MCF 10A (cell line): ENCODE measurements around the gene CPA1. TPM values are rescaled to one million over a fixed set of nuclear protein-coding genes. Genes with fewer than 3 reads are reported as not detected.

Experiments
- BruUV-seq: library from RNA; stranded (reverse); fragments of 400-500 nt; replicated peaks from 2 replicates; lab custom pipeline; 2021; lab: Mats Ljungman, UMichigan
- CTCF ChIA-PET: fragments of 300-600 bp; sonication (Branson Sonifier 250); formaldehyde crosslinking; extraction: SDS; loops from one replicate; lab custom pipeline; 2021; ENCODE audit warnings: antibody characterized with exemption, inconsistent platforms; lab: Yijun Ruan, JAX
- POLR2A ChIA-PET: fragments of 300-600, 350-650 bp; sonication (Branson Sonifier 250); formaldehyde crosslinking; extraction: SDS; loops from one replicate; lab custom pipeline; 2020; ENCODE audit warnings: antibody characterized with exemption, inconsistent platforms; lab: Yijun Ruan, JAX
- DNase-seq: peaks from one replicate; pipeline ENCODE4 v3.0.0-alpha.2; 2018; ENCODE audit not compliant: unreplicated experiment
- H3K27ac Mint-ChIP-seq: one replicate; pipeline ENCODE4 v1.8.0; 2022; ENCODE audit warnings: mild to moderate bottlenecking, low read depth, mixed read lengths; ENCODE audit not compliant: unreplicated experiment
- H3K27me3 Mint-ChIP-seq: one replicate; pipeline ENCODE4 v1.8.0; 2022; ENCODE audit warnings: mixed read lengths; ENCODE audit not compliant: insufficient read depth, unreplicated experiment
- H3K36me3 Mint-ChIP-seq: one replicate; pipeline ENCODE4 v1.8.0; 2022; ENCODE audit warnings: mild to moderate bottlenecking, moderate library complexity, mixed read lengths; ENCODE audit not compliant: insufficient read depth, unreplicated experiment
- H3K4me1 Mint-ChIP-seq: one replicate; pipeline ENCODE4 v1.8.0; 2022; ENCODE audit warnings: mixed read lengths; ENCODE audit not compliant: insufficient read depth, unreplicated experiment
- H3K4me3 Mint-ChIP-seq: one replicate; pipeline ENCODE4 v1.8.0; 2022; ENCODE audit warnings: mild to moderate bottlenecking, moderate library complexity, mixed read lengths; ENCODE audit not compliant: unreplicated experiment
- H3K9me3 Mint-ChIP-seq: one replicate; pipeline ENCODE4 v1.8.0; 2022; ENCODE audit warnings: mixed read lengths; ENCODE audit not compliant: unreplicated experiment
- CTCF ChIP-seq: fragments of 200-600 bp; IDR thresholded peaks from one replicate; pipeline ENCODE4 v1.8.0; 2022; ENCODE audit warnings: antibody characterized with exemption, mild to moderate bottlenecking; ENCODE audit not compliant: unreplicated experiment
- intact Hi-C: fragments of 100-400 bp; cut with micrococcal nuclease; formaldehyde crosslinking; loops from 2 replicates; pipeline ENCODE4 v1.14.1; 2022
- total RNA-seq: library from RNA; stranded (reverse); gene quantifications from 2 replicates; pipeline ENCODE4 v1.2.3, GENCODE V29; 2022

CPA1 gene
- total RNA-seq, 1 experiment from 2014 or later, result not detected

GRCh38 chr7:130346177-130346905 is 34.0 kb upstream of the CPA1 start:
- no peak for TF ChIP-seq CTCF
- ChIA-PET CTCF (interaction anchor here (0.6 to 1.1 kb wide), 6 partner anchors 12 to 822 kb away, joined by 3 to 5 read pairs (median 3); no protein-coding TSS in a partner anchor), POLR2A (interaction anchor here (2.3 kb wide), 1 partner anchor 14 kb away, joined by 7 read pairs; no protein-coding TSS in a partner anchor)
- Mint-ChIP-seq H3K27me3 (no peaks in the 10 kb centered on the region), H3K9me3 (no peaks in the 10 kb centered on the region), H3K4me1 (peaks cover 11% of the 10 kb centered on the region), H3K27ac (no peak overlapping the region), H3K4me3 (no peak overlapping the region), H3K36me3 (no peaks in the 10 kb centered on the region)
- no TSS peak for BruUV-seq
- no peak for DNase-seq
- intact Hi-C loops, result no loop called here

GRCh38 chr7:130346941-130347340 is 33.4 kb upstream of the CPA1 start:
- no peaks in the 10 kb centered on the region for H3K9me3 Mint-ChIP-seq
- no peak overlapping the region for H3K4me3 Mint-ChIP-seq
- no peak overlapping the region for H3K27ac Mint-ChIP-seq
- H3K4me1 Mint-ChIP-seq, result peaks cover 12% of the 10 kb centered on the region
- no peaks in the 10 kb centered on the region for H3K27me3 Mint-ChIP-seq
- intact Hi-C loops, result no loop called here
- CTCF ChIA-PET, result interaction anchor here (0.6 kb wide), 3 partner anchors 13 to 399 kb away, joined by 3 read pairs; no protein-coding TSS in a partner anchor
- H3K36me3 Mint-ChIP-seq, result no peaks in the 10 kb centered on the region
- DNase-seq, result no peak
- POLR2A ChIA-PET, result no interaction called here
- no TSS peak for BruUV-seq
- no peak for TF ChIP-seq CTCF

- Mint-ChIP-seq H3K9me3 (no peaks in the 10 kb centered on the region), H3K36me3 (no peaks in the 10 kb centered on the region), H3K4me3 (no peak overlapping the region), H3K27ac (peak overlapping the region; percentile 55), H3K27me3 (no peaks in the 10 kb centered on the region), H3K4me1 (peaks cover 42% of the 10 kb centered on the region)
- peak; percentile 91 for DNase-seq
- intact Hi-C loops, result loop anchor here (10.0 kb wide), 1 partner anchor 145 kb away; the partner anchor contains the start of genes SSMEM1 and TMEM209
- no peak for TF ChIP-seq CTCF
- ChIA-PET CTCF (interaction anchor here (0.6 to 0.7 kb wide), 2 partner anchors 255 to 1487 kb away, joined by 3 read pairs; no protein-coding TSS in a partner anchor), POLR2A (interaction anchor here (0.6 to 1.4 kb wide), 5 partner anchors 27 to 145 kb away, joined by 3 to 6 read pairs (median 3); partner anchors contain the start of genes CPA4 and TMEM209)
- BruUV-seq, result no TSS peak
Measured at GRCh38 chr7:130349911-130350782, 30.1 kb upstream of the CPA1 start.
